HepG2 (cell line): Measurements from ENCODE around the gene SLC39A3. TPM values are rescaled to one million over a fixed set of nuclear protein-coding genes. Genes with fewer than 3 reads are reported as not detected.

Source experiments
- ATAC-seq: fragments of 200-7000 bp; cut with Tn5 transposase; 3 replicates; pipeline ENCODE4 v1.9.1; 2020; ENCODE audit warnings: mild to moderate bottlenecking, moderate library complexity
- BruUV-seq: library from RNA; stranded (reverse); fragments of 400-500 nt; replicated peaks from 2 replicates; lab custom pipeline; 2021; lab: Mats Ljungman, UMichigan
- CTCF ChIA-PET: fragments of 300-600 bp; formaldehyde crosslinking; extraction: SDS; loops from one replicate; lab custom pipeline; 2021; ENCODE audit warnings: low total read pairs, inconsistent platforms, low intra/inter-chr PET ratio; lab: Yijun Ruan, JAX
- POLR2A ChIA-PET: fragments of 350-600 bp; sonication (Branson Sonifier 250); formaldehyde crosslinking; loops from one replicate; lab custom pipeline; 2020; ENCODE audit warnings: antibody characterized with exemption, inconsistent platforms; lab: Yijun Ruan, JAX
- DNase-seq: peaks from one replicate; pipeline ENCODE4 v3.0.0-alpha.2; 2015; ENCODE audit warnings: low spot score
- FAIRE-seq: peaks from 3 replicates; lab custom pipeline; 2011; peaks lifted over from hg19 to GRCh38; lab: Jason Lieb, UNC
- H2AFZ ChIP-seq: one replicate; pipeline ENCODE4 v1.6.1; 2011; ENCODE audit warnings: low read length, inconsistent platforms
- H3K27ac ChIP-seq: fragments of 300-600 bp; 3 replicates; pipeline ENCODE4 v1.8.0; 2011; ENCODE audit warnings: mixed run types, mild to moderate bottlenecking, mixed read lengths, low read length, inconsistent platforms; ENCODE audit not compliant: insufficient read depth; ENCODE audit errors: extremely low read length
- H3K27me3 ChIP-seq, 2 experiments: fragments of 200-600 bp in 1 of 2; 2 replicates in 1 of 2; 3 replicates in 1 of 2; pipeline versions ENCODE4 v1.6.0 to v1.8.0; 2011; ENCODE audit warnings: low read length in 2 of 2, mild to moderate bottlenecking in 2 of 2, moderate library complexity in 2 of 2, inconsistent platforms in 1 of 2; ENCODE audit not compliant: insufficient read depth in 2 of 2, control insufficient read depth in 1 of 2
- H3K36me3 ChIP-seq, 2 experiments: fragments of 200-600 bp in 1 of 2; replicated peaks in 1 of 2; 2 replicates in 1 of 2; 3 replicates in 1 of 2; pipeline versions ENCODE4 v1.5.1 to v1.8.0; 2011; ENCODE audit warnings: low read length in 2 of 2, inconsistent platforms in 1 of 2; ENCODE audit not compliant: insufficient read depth in 2 of 2, control insufficient read depth in 1 of 2
- H3K4me1 ChIP-seq: 2 replicates; pipeline ENCODE4 v1.5.1; 2012; ENCODE audit warnings: low read length, inconsistent platforms; ENCODE audit not compliant: insufficient read depth
- H3K4me2 ChIP-seq: 2 replicates; pipeline ENCODE4 v1.6.0; 2011; ENCODE audit warnings: low read depth, low read length, inconsistent platforms
- H3K4me3 ChIP-seq, 3 experiments: fragments of 200-600 bp in 1 of 3; sonication (generic), shearing (Covaris generic) in 1 of 3; replicated peaks in 1 of 3; 2 replicates each; pipeline ENCODE4 v1.5.1; 2011 to 2016; ENCODE audit warnings: low read length in 3 of 3, inconsistent platforms in 2 of 3, low read depth in 2 of 3, mild to moderate bottlenecking in 2 of 3, control low read depth in 1 of 3, mixed read lengths in 1 of 3; ENCODE audit not compliant: insufficient read depth in 1 of 3
- H3K79me2 ChIP-seq: one replicate; pipeline ENCODE4 v1.6.1; 2011; ENCODE audit warnings: low read length, inconsistent platforms; ENCODE audit not compliant: insufficient read depth
- H3K9ac ChIP-seq: 2 replicates; pipeline ENCODE4 v1.6.0; 2011; ENCODE audit warnings: mild to moderate bottlenecking, low read depth, low read length, inconsistent platforms; ENCODE audit not compliant: insufficient read depth
- H3K9me3 ChIP-seq: 2 replicates; pipeline ENCODE4 v1.5.1; 2012; ENCODE audit warnings: mild to moderate bottlenecking, low read length
- H4K20me1 ChIP-seq: 2 replicates; pipeline ENCODE4 v1.6.0; 2011; ENCODE audit warnings: inconsistent platforms, mild to moderate bottlenecking, low read length, moderate library complexity; ENCODE audit not compliant: insufficient read depth
- CTCF ChIP-seq: sonication (generic); formaldehyde crosslinking; IDR thresholded peaks from 2 replicates; pipeline ENCODE4 v1.5.0; 2020; ENCODE audit warnings: mild to moderate bottlenecking, missing genetic modification reagents, moderate library complexity
- DMAP1 ChIP-seq: IDR thresholded peaks from 2 replicates; pipeline ENCODE4 v1.6.1; 2016
- HMG20B ChIP-seq: conservative IDR thresholded peaks from 2 replicates; pipeline ENCODE4 v1.6.1; 2016; ENCODE audit warnings: missing genetic modification reagents, missing compliant biosample characterization
- IRX3 ChIP-seq: sonication (generic); formaldehyde crosslinking; IDR thresholded peaks from 2 replicates; pipeline ENCODE4 v1.8.1; 2023; ENCODE audit warnings: mild to moderate bottlenecking, low read depth, missing genetic modification reagents, borderline replicate concordance
- PAX8 ChIP-seq: sonication (generic); formaldehyde crosslinking; IDR thresholded peaks from 2 replicates; pipeline ENCODE4 v1.8.0; 2022; ENCODE audit warnings: mild to moderate bottlenecking, missing genetic modification reagents, borderline replicate concordance
- PHF5A ChIP-seq: IDR thresholded peaks from one replicate; pipeline ENCODE4 v1.6.1; 2018; ENCODE audit warnings: low read depth, missing genetic modification reagents; ENCODE audit not compliant: unreplicated experiment
- RAD51 ChIP-seq: fragments of 450-650 bp; IDR thresholded peaks from 2 replicates; pipeline ENCODE4 v1.6.1; 2016; ENCODE audit warnings: borderline replicate concordance
- SIN3B ChIP-seq: fragments of 150-350 bp; IDR thresholded peaks from 2 replicates; pipeline ENCODE4 v1.6.1; 2014; ENCODE audit warnings: low read length
- ZBTB20 ChIP-seq: sonication (generic); formaldehyde crosslinking; IDR thresholded peaks from 2 replicates; pipeline ENCODE4 v1.8.1; 2023; ENCODE audit warnings: missing genetic modification reagents, low read depth, mild to moderate bottlenecking, borderline replicate concordance
- ZFY ChIP-seq: sonication (generic); formaldehyde crosslinking; IDR thresholded peaks from 2 replicates; pipeline ENCODE4 v1.4.0; 2020; ENCODE audit warnings: missing genetic modification reagents
- WGBS: methylation state at CpG from one replicate; pipeline ENCODE4 v1.1.6; 2017; ENCODE audit warnings: low lambda C conversion rate; 5-methylcytosine and 5-hydroxymethylcytosine counted together
- in situ Hi-C: cut with HindIII; loops from 2 replicates; pipeline ENCODE4 v1.10.0; 2017; ENCODE audit warnings: low pct_unique_long_range_greater_than_20kb; ENCODE audit not compliant: extremely low pct_ligation_motif_present
- intact Hi-C: fragments of 100-400 bp; cut with micrococcal nuclease; formaldehyde crosslinking; loops from one replicate; pipeline ENCODE4 v1.10.0; 2022; ENCODE audit not compliant: unreplicated experiment
- polyA plus RNA-seq, 8 experiments: library from polyadenylated mRNA; depleted of rRNA in 3 of 8; stranded (reverse) in 7 of 8; unstranded in 1 of 8; fragments of >200 nt; fragmentation: Illumina TruSeq in 4 of 8; extraction: Trizol in 4 of 8; gene quantifications; 2 replicates each; pipeline versions ENCODE4 v1.2.1 to v1.2.3, GENCODE V29; 2011 to 2016; ENCODE audit warnings: low read depth in 4 of 8, missing spikeins in 1 of 8, mixed read lengths in 1 of 8; ENCODE audit not compliant: insufficient read depth in 1 of 8
- total RNA-seq, 5 experiments: library from RNA; depleted of rRNA; stranded (reverse); fragments of >200 nt; fragmentation: Illumina TruSeq; extraction: Trizol; gene quantifications; 2 replicates each; pipeline ENCODE4 v1.2.3, GENCODE V29; 2016; ENCODE audit warnings: low read depth in 1 of 5
- TF ChIP-seq, protein P1 (sequence below): sonication (generic); formaldehyde crosslinking; IDR thresholded peaks from 2 replicates; pipeline ENCODE4 v1.4.0; 2020; ENCODE audit warnings: missing genetic modification reagents

The SLC39A3 gene
- total and polyA plus RNA-seq, 2 of the 13 experiments (the other 11 are each of a cell fraction or from before 2014, with no cell fraction given) = 33.6 to 41.6 TPM

- Histone ChIP-seq H4K20me1 (no peaks in the 10 kb centered on the region), H3K4me2 (no peak overlapping the region), H2AFZ (no peak overlapping the region), H3K79me2 (no peaks in the 10 kb centered on the region), H3K36me3 (no peaks in the 10 kb centered on the region; a peak in 1 of 5 replicates), H3K9me3 (no peaks in the 10 kb centered on the region), H3K4me1 (peaks cover 22% of the 10 kb centered on the region)
- WGBS = 100% methylated on average over 6 of the region's 9 CpGs
- no TSS peak for BruUV-seq
- FAIRE-seq = no peak
- ChIA-PET POLR2A (no interaction called here), CTCF (no interaction called here)
- intact Hi-C loops = no loop called here
- in situ Hi-C loops = no loop called here
- TF ChIP-seq PAX8 (no peak), IRX3 (CRISPR knock-in tag) (no peak), ZBTB20 (CRISPR knock-in tag) (no peak), DMAP1 (no peak), SIN3B (no peak), RAD51 (no peak)
- TF ChIP-seq, all 625 proteins: peak for 0
- no peak overlapping the region for H3K27ac ChIP-seq
- H3K9ac ChIP-seq = no peak overlapping the region
- ATAC-seq (no peak), DNase-seq (no peak)
- H3K4me3 ChIP-seq = no peak overlapping the region
- H3K27me3 ChIP-seq = no peaks in the 10 kb centered on the region
These were observed 47.9 kb downstream of the SLC39A3 start for GRCh38 chr19:2691951-2692350.

DNA sequence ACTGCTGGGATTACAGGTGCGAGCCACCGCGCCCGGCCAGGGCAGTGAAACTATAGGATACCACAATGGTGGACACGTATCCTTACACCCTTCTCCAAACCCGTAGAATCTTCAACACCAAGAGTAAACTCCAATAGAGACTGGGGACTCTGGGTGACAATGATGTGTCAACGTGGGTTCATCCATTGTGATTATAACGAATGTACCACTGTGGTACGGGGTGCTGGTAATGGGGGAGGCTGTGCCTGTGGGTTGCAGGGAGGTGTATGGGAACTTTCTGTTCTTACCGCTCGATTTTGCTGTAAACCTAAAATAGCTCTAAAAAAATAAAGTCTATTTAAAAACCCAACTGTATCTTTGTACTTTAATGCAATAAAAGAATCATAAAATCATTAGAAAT lies 49.0 kb downstream of the SLC39A3 start:
- BruUV-seq = no TSS peak
- Histone ChIP-seq H3K9me3 (no peaks in the 10 kb centered on the region), H2AFZ (no peak overlapping the region), H3K27ac (no peak overlapping the region), H3K4me2 (no peak overlapping the region), H3K4me3 (no peak overlapping the region), H3K79me2 (no peaks in the 10 kb centered on the region), H3K27me3 (no peaks in the 10 kb centered on the region), H3K9ac (no peak overlapping the region), H3K4me1 (peaks cover 32% of the 10 kb centered on the region), H3K36me3 (no peaks in the 10 kb centered on the region; a peak in 1 of 5 replicates), H4K20me1 (no peaks in the 10 kb centered on the region)
- no peak for FAIRE-seq
- no peak for DNase-seq
- 94% methylated on average over 11 of the region's 11 CpGs for WGBS
- in situ Hi-C loops (no loop called here), intact Hi-C loops (no loop called here)
- ATAC-seq = no peak
- POLR2A ChIA-PET = no interaction called here
- CTCF ChIA-PET = no interaction called here
- TF ChIP-seq CTCF (no peak), PHF5A (CRISPR knock-in tag) (no peak), ZFY (CRISPR knock-in tag) (no peak), HMG20B (no peak)
- TF ChIP-seq, protein P1, sequence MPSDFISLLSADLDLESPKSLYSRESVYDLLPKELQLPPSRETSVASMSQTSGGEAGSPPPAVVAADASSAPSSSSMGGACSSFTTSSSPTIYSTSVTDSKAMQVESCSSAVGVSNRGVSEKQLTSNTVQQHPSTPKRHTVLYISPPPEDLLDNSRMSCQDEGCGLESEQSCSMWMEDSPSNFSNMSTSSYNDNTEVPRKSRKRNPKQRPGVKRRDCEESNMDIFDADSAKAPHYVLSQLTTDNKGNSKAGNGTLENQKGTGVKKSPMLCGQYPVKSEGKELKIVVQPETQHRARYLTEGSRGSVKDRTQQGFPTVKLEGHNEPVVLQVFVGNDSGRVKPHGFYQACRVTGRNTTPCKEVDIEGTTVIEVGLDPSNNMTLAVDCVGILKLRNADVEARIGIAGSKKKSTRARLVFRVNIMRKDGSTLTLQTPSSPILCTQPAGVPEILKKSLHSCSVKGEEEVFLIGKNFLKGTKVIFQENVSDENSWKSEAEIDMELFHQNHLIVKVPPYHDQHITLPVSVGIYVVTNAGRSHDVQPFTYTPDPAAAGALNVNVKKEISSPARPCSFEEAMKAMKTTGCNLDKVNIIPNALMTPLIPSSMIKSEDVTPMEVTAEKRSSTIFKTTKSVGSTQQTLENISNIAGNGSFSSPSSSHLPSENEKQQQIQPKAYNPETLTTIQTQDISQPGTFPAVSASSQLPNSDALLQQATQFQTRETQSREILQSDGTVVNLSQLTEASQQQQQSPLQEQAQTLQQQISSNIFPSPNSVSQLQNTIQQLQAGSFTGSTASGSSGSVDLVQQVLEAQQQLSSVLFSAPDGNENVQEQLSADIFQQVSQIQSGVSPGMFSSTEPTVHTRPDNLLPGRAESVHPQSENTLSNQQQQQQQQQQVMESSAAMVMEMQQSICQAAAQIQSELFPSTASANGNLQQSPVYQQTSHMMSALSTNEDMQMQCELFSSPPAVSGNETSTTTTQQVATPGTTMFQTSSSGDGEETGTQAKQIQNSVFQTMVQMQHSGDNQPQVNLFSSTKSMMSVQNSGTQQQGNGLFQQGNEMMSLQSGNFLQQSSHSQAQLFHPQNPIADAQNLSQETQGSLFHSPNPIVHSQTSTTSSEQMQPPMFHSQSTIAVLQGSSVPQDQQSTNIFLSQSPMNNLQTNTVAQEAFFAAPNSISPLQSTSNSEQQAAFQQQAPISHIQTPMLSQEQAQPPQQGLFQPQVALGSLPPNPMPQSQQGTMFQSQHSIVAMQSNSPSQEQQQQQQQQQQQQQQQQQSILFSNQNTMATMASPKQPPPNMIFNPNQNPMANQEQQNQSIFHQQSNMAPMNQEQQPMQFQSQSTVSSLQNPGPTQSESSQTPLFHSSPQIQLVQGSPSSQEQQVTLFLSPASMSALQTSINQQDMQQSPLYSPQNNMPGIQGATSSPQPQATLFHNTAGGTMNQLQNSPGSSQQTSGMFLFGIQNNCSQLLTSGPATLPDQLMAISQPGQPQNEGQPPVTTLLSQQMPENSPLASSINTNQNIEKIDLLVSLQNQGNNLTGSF (CRISPR knock-in tag) = no peak
